Endothelial cell of umbilical vein (primary cell): ENCODE measurements around the gene FGF16. TPM values are rescaled to one million over a fixed set of nuclear protein-coding genes. Genes with fewer than 3 reads are reported as not detected.

ENCODE experiments used
- BruUV-seq: library from RNA; stranded (reverse); fragments of 400-500 nt; replicated peaks from 2 replicates; lab custom pipeline; 2021; lab: Mats Ljungman, UMichigan
- CTCF ChIA-PET: fragments of 300-600, 350-600 bp; sonication (Branson Sonifier 250); formaldehyde crosslinking; loops from one replicate; lab custom pipeline; 2021; ENCODE audit warnings: antibody characterized with exemption, inconsistent platforms; lab: Charles Lee
- POLR2A ChIA-PET: fragments of 300-600, 350-600 bp; sonication (Branson Sonifier 250); formaldehyde crosslinking; loops from one replicate; lab custom pipeline; 2021; ENCODE audit warnings: antibody characterized with exemption, inconsistent platforms; lab: Charles Lee
- DNase-seq: peaks from one replicate; pipeline ENCODE4 v3.0.0-alpha.2; 2011; ENCODE audit warnings: low read depth, low spot score
- FAIRE-seq: peaks from 2 replicates; lab custom pipeline; 2011; peaks lifted over from hg19 to GRCh38; lab: Jason Lieb, UNC
- H2AFZ ChIP-seq: 2 replicates; pipeline ENCODE4 v1.6.0; 2012; ENCODE audit warnings: low read depth, low read length, control low read depth, inconsistent platforms
- H3K27ac ChIP-seq: 2 replicates; pipeline ENCODE4 v1.5.1; 2011; ENCODE audit warnings: low read depth, mild to moderate bottlenecking, control low read depth, low read length, moderate library complexity; ENCODE audit not compliant: insufficient read depth
- H3K27me3 ChIP-seq, 2 experiments: 2 replicates each; pipeline versions ENCODE4 v1.6.0 to v1.6.1; 2011; ENCODE audit warnings: low read length in 2 of 2, mixed read lengths in 1 of 2; ENCODE audit not compliant: control insufficient read depth in 2 of 2, insufficient read depth in 2 of 2
- H3K36me3 ChIP-seq, 2 experiments: 2 replicates in 1 of 2; 3 replicates in 1 of 2; pipeline ENCODE4 v1.5.1; 2011; ENCODE audit warnings: low read length in 2 of 2, mild to moderate bottlenecking in 1 of 2, moderate library complexity in 1 of 2; ENCODE audit not compliant: control insufficient read depth in 2 of 2, insufficient read depth in 2 of 2; ENCODE audit errors: extremely low read depth in 1 of 2
- H3K4me1 ChIP-seq: 3 replicates; pipeline ENCODE4 v1.5.1; 2011; ENCODE audit warnings: mild to moderate bottlenecking, low read length; ENCODE audit not compliant: control insufficient read depth, insufficient read depth; ENCODE audit errors: extremely low read depth
- H3K4me2 ChIP-seq: 2 replicates; pipeline ENCODE4 v1.6.1; 2011; ENCODE audit warnings: low read length, control low read depth, mixed read lengths; ENCODE audit not compliant: insufficient read depth
- H3K4me3 ChIP-seq, 3 experiments: fragments of 200-600 bp in 1 of 3; sonication (generic), shearing (Covaris generic) in 1 of 3; replicated peaks in 1 of 3; 2 replicates each; pipeline ENCODE4 v1.5.1; 2011 to 2016; ENCODE audit warnings: control low read depth in 3 of 3, low read length in 3 of 3, mild to moderate bottlenecking in 2 of 3, inconsistent platforms in 1 of 3, low read depth in 1 of 3, moderate library complexity in 1 of 3; ENCODE audit not compliant: insufficient read depth in 1 of 3
- H3K79me2 ChIP-seq: 2 replicates; pipeline ENCODE4 v1.6.0; 2012; ENCODE audit warnings: low read length, inconsistent platforms; ENCODE audit not compliant: control insufficient read depth, insufficient read depth
- H3K9ac ChIP-seq: replicated peaks from 2 replicates; pipeline ENCODE3; 2011; ENCODE audit warnings: low read length, control low read depth; ENCODE audit not compliant: insufficient read depth; ENCODE audit errors: extremely low read depth
- H3K9me1 ChIP-seq: replicated peaks from 3 replicates; pipeline ENCODE4 v1.6.0; 2011; ENCODE audit warnings: mild to moderate bottlenecking, low read length; ENCODE audit not compliant: control insufficient read depth, insufficient read depth; ENCODE audit errors: extremely low read depth
- H3K9me3 ChIP-seq: replicated peaks from 2 replicates; pipeline ENCODE4 v1.5.1; 2012; ENCODE audit warnings: low read length, inconsistent platforms; ENCODE audit not compliant: control insufficient read depth, insufficient read depth
- H4K20me1 ChIP-seq: replicated peaks from 2 replicates; pipeline ENCODE3; 2011; ENCODE audit warnings: mild to moderate bottlenecking, low read length; ENCODE audit not compliant: control insufficient read depth, insufficient read depth; ENCODE audit errors: extremely low read depth
- EZH2 ChIP-seq: IDR thresholded peaks from 2 replicates; pipeline ENCODE4 v1.6.1; 2012; ENCODE audit warnings: borderline replicate concordance, low read depth, mild to moderate bottlenecking, moderate library complexity, low read length, inconsistent platforms; ENCODE audit not compliant: severe bottlenecking
- FOS ChIP-seq: IDR thresholded peaks from 2 replicates; pipeline ENCODE4 v1.6.1; 2011; ENCODE audit warnings: mild to moderate bottlenecking, low read length, moderate library complexity, borderline replicate concordance; ENCODE audit not compliant: insufficient read depth
- GATA2 ChIP-seq: IDR thresholded peaks from 2 replicates; pipeline ENCODE4 v1.7.0; 2011; ENCODE audit warnings: low read depth, mild to moderate bottlenecking, moderate library complexity, mixed read lengths, low read length; ENCODE audit not compliant: insufficient read length, insufficient read depth
- JUN ChIP-seq: IDR thresholded peaks from 2 replicates; pipeline ENCODE4 v1.6.1; 2011; ENCODE audit warnings: borderline replicate concordance, low read depth; ENCODE audit not compliant: insufficient read length, insufficient read depth
- MYC ChIP-seq: IDR thresholded peaks from one replicate; pipeline ENCODE4 v1.6.1; 2011; ENCODE audit warnings: mild to moderate bottlenecking, low read depth, low read length
- POLR2A ChIP-seq: IDR thresholded peaks from 2 replicates; pipeline ENCODE4 v1.6.1; 2012; ENCODE audit warnings: low read depth, mild to moderate bottlenecking, control low read depth, low read length
- POLR2AphosphoS5 ChIP-seq: IDR thresholded peaks from 2 replicates; pipeline ENCODE4 v1.6.1; 2012; ENCODE audit warnings: low read depth, mild to moderate bottlenecking, control low read depth, low read length, moderate library complexity; ENCODE audit not compliant: insufficient read depth
- dilution Hi-C: fragments of 300-500 bp; cut with MboI; formaldehyde crosslinking; loops from one replicate; pipeline ENCODE4 v1.15.0; 2019; ENCODE audit warnings: low sequenced_read_pairs; ENCODE audit not compliant: extremely low pct_ligation_motif_present
- intact Hi-C: fragments of 100-400 bp; cut with micrococcal nuclease; formaldehyde crosslinking; loops from one replicate; pipeline ENCODE4 v1.10.0; 2022
- polyA plus RNA-seq, 4 experiments: library from polyadenylated mRNA; depleted of rRNA in 3 of 4; stranded (reverse) in 3 of 4; unstranded in 1 of 4; fragments of >200 nt; gene quantifications; 2 replicates each; pipeline versions ENCODE4 v1.2.1 to v1.2.3, GENCODE V29; 2011 to 2012; ENCODE audit warnings: missing spikeins in 1 of 4
- total RNA-seq: library from RNA; stranded (reverse); gene quantifications from 2 replicates; pipeline ENCODE4 v1.2.3, GENCODE V29; 2021
- TF ChIP-seq, protein P1 (sequence below): IDR thresholded peaks from 2 replicates; pipeline ENCODE4 v1.6.1; 2011; ENCODE audit not compliant: insufficient read depth, insufficient read length
- TF ChIP-seq, protein P2 (sequence below), 2 donors: IDR thresholded peaks; 1 replicate in 1 of 2; 2 replicates in 1 of 2; pipeline ENCODE4 v1.5.1; 2011; ENCODE audit warnings: low read length in 2 of 2, mild to moderate bottlenecking in 2 of 2, moderate library complexity in 2 of 2, control low read depth in 1 of 2, inconsistent platforms in 1 of 2, low read depth in 1 of 2; ENCODE audit not compliant: insufficient read depth in 1 of 2; ENCODE audit errors: extremely low read depth in 1 of 2

The FGF16 gene
- total and polyA plus RNA-seq, 2 donors (not counting 3 experiments of a cell fraction or from before 2014, with no cell fraction given) = 3.1 to 3.8 TPM

DNA sequence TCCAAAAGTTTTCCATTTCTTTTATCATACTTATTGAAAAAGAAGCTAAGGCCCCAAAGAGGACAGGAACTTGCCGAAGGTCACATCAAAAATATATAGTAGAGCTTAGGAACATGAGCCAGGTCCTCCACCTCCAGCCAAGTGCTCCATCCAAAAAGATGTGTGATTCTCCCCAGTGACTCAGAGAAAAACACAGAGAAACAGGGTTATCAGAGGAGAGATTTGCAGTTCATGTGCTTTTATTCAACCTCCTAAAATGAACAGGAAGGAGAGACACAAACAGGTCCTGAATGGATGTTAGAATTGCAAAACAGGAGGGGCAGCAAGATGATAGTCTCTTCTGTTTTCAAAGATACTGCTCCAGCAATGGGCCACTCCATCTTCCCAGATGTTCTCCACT is 19.6 kb upstream of the FGF16 start:
- Histone ChIP-seq H3K79me2 (no peaks in the 10 kb centered on the region), H3K27ac (peak overlapping the region; percentile 57), H3K27me3 (no peaks in the 10 kb centered on the region), H3K4me3 (no peak overlapping the region), H3K9ac (no peak overlapping the region), H3K9me3 (no peaks in the 10 kb centered on the region), H3K9me1 (no peaks in the 10 kb centered on the region), H4K20me1 (no peaks in the 10 kb centered on the region), H3K4me1 (peaks cover 21% of the 10 kb centered on the region), H2AFZ (peak overlapping the region; percentile 23), H3K4me2 (no peak overlapping the region), H3K36me3 (no peaks in the 10 kb centered on the region)
- dilution Hi-C loops = no loop called here
- intact Hi-C loops = no loop called here
- no peak for TF ChIP-seq EZH2
- TF ChIP-seq, protein P1, sequence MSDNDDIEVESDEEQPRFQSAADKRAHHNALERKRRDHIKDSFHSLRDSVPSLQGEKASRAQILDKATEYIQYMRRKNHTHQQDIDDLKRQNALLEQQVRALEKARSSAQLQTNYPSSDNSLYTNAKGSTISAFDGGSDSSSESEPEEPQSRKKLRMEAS = no peak
- no peak for TF ChIP-seq FOS
- TF ChIP-seq POLR2AphosphoS5 = no peak
- TF ChIP-seq, protein P2, sequence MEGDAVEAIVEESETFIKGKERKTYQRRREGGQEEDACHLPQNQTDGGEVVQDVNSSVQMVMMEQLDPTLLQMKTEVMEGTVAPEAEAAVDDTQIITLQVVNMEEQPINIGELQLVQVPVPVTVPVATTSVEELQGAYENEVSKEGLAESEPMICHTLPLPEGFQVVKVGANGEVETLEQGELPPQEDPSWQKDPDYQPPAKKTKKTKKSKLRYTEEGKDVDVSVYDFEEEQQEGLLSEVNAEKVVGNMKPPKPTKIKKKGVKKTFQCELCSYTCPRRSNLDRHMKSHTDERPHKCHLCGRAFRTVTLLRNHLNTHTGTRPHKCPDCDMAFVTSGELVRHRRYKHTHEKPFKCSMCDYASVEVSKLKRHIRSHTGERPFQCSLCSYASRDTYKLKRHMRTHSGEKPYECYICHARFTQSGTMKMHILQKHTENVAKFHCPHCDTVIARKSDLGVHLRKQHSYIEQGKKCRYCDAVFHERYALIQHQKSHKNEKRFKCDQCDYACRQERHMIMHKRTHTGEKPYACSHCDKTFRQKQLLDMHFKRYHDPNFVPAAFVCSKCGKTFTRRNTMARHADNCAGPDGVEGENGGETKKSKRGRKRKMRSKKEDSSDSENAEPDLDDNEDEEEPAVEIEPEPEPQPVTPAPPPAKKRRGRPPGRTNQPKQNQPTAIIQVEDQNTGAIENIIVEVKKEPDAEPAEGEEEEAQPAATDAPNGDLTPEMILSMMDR (IDR thresholded peaks at IDR 0.05; ENCODE audit: extremely low read depth in 1 of 2, insufficient read depth in 1 of 2, low read depth in 1 of 2, low read length in 2 of 2) = no peak
- no peak for TF ChIP-seq JUN
- TF ChIP-seq MYC = no peak
- TF ChIP-seq POLR2A = no peak
- no peak for TF ChIP-seq GATA2
- no TSS peak for BruUV-seq
- FAIRE-seq (no peak), DNase-seq (no peak)
- POLR2A ChIA-PET = no interaction called here
- CTCF ChIA-PET = no interaction called here
